Nephron progenitor cell (in vitro differentiated cells): ENCODE data around the gene COL8A1.
"Not testable (repeated sequence)": the region's sequence is repeated elsewhere in the genome, so short reads cannot be mapped to it uniquely, and the experiment has no call there.

Experiments used
- DNase-seq: peaks from one replicate; pipeline ENCODE4 v3.0.0; 2021
- H3K27ac Mint-ChIP-seq: 2 replicates; pipeline ENCODE4 v1.8.0; 2021; ENCODE audit warnings: mild to moderate bottlenecking, moderate library complexity, mixed read lengths
- H3K27me3 Mint-ChIP-seq: 2 replicates; pipeline ENCODE4 v1.8.0; 2021; ENCODE audit warnings: mild to moderate bottlenecking, low read depth, mixed read lengths; ENCODE audit not compliant: poor library complexity
- H3K36me3 Mint-ChIP-seq: 2 replicates; pipeline ENCODE4 v1.8.0; 2021; ENCODE audit warnings: low read depth, mixed read lengths
- H3K4me1 Mint-ChIP-seq: 2 replicates; pipeline ENCODE4 v1.8.0; 2021; ENCODE audit warnings: mixed read lengths
- H3K4me3 Mint-ChIP-seq: 2 replicates; pipeline ENCODE4 v1.8.0; 2021; ENCODE audit warnings: mild to moderate bottlenecking, moderate library complexity, mixed read lengths
- H3K9me3 Mint-ChIP-seq: 2 replicates; pipeline ENCODE4 v1.8.0; 2021; ENCODE audit warnings: mild to moderate bottlenecking, moderate library complexity, mixed read lengths
- TF ChIP-seq, protein P1 (sequence below): fragments of 200-600 bp; sonication (generic); IDR thresholded peaks from 2 replicates; pipeline ENCODE4 v1.5.0; 2021; ENCODE audit warnings: antibody characterized with exemption

The COL8A1 gene

DNA sequence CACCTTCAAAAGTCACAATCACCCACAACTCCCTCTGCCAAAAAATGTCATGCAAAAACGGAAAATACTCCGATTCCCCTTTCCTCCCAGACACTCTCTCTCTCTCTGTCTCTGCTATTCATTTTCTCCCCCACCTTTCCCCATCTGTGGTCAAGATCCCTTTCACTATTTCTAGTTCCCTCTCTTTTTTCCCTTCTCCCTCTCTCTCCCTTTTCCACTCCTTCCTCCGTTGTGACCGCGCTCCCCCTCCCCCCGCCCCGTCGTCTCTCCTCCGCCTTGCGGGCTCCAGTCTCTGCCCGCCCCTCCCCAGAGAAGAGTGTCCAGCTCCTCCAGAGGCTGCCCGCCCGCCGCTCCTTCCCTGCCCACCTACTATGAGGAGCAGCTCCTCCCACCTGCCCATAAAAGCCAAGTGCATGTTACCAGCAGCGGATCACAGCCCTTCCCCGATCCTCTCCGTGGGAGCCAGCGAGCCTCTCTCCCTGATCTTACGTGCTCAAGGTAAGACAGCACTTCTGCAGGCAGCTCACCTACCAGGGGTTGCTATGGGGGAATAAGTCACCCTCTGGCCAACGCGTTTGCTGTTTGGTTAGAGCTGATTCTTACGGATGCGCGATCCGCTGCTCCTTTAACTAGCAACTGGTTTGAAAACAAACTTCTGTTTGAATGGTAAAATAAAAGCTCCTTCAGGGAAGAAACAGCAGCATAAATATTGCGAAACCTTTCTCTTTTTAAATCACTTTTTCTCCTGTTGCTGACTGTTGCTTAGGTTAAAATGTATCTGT, at the start of gene COL8A1:
Gene COL8A1 (plus strand): TSS at position 428 of the 782 bp plus-strand sequence. CDS start 152,089 bp downstream, outside the sequence.
- Mint-ChIP-seq H3K4me3 (peak within 1 kb of the TSS; percentile 87), H3K27ac (peak within 1 kb of the TSS; percentile 11), H3K36me3 (no peaks in the 10 kb centered on the region), H3K27me3 (peaks cover 93% of the 10 kb centered on the region), H3K9me3 (no peaks in the 10 kb centered on the region), H3K4me1 (peaks cover 21% of the 10 kb centered on the region)
- TF ChIP-seq, protein P1, sequence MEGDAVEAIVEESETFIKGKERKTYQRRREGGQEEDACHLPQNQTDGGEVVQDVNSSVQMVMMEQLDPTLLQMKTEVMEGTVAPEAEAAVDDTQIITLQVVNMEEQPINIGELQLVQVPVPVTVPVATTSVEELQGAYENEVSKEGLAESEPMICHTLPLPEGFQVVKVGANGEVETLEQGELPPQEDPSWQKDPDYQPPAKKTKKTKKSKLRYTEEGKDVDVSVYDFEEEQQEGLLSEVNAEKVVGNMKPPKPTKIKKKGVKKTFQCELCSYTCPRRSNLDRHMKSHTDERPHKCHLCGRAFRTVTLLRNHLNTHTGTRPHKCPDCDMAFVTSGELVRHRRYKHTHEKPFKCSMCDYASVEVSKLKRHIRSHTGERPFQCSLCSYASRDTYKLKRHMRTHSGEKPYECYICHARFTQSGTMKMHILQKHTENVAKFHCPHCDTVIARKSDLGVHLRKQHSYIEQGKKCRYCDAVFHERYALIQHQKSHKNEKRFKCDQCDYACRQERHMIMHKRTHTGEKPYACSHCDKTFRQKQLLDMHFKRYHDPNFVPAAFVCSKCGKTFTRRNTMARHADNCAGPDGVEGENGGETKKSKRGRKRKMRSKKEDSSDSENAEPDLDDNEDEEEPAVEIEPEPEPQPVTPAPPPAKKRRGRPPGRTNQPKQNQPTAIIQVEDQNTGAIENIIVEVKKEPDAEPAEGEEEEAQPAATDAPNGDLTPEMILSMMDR, result no peak
- DNase-seq, result peak; percentile 69

DNA sequence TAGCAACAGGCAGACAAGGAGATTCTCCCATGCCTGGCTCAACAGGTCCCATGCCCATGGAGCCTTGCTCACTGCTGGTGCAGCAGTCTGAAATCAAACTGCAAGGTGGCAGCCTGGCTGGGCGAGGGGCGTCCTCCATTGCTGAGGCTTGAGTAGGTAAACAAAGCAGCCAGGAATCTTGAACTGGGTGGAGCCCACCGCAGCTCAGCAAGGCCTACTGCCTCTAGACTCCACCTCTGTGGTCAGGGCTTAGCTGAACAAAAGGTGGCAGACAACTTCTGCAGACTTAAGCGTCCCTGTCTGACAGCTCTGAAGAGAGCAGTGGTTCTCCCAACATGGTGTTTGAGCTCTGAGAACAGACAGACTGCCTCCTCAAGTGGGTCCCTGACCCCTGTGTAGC, 49.2 kb upstream of the COL8A1 start:
- H3K4me3 Mint-ChIP-seq, H3K36me3 Mint-ChIP-seq, H3K27ac Mint-ChIP-seq, H3K9me3 Mint-ChIP-seq, DNase-seq, H3K4me1 Mint-ChIP-seq: not testable (repeated sequence)
- peaks cover 12% of the 10 kb centered on the region for H3K27me3 Mint-ChIP-seq

DNA sequence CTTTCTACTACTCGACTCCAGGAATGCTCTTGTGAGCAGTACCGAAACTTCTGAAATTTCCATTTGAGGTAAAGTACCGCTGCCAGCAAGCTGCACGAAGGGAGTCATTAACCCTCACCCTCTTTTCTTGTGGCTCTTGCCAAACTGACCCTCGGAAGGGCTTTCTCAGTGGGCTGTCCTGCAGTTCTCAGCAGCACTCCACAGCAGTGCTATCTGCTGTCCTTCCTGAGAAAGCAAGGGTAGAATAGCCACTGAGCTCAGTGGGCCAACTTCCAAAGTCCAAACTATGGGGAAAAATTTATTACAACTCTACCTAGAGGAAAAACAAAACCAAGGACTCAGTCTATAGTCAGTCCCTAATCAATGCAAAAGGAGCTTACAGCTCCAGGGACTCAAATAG, 38.5 kb upstream of the COL8A1 start:
- no peak overlapping the region for H3K27ac Mint-ChIP-seq
- peaks cover 6% of the 10 kb centered on the region for H3K27me3 Mint-ChIP-seq
- peak overlapping the region; percentile 11 for H3K4me3 Mint-ChIP-seq
- H3K9me3 Mint-ChIP-seq, result no peaks in the 10 kb centered on the region
- H3K36me3 Mint-ChIP-seq, result no peaks in the 10 kb centered on the region
- DNase-seq, result no peak
- TF ChIP-seq, protein P1, result no peak
- H3K4me1 Mint-ChIP-seq, result peaks cover 32% of the 10 kb centered on the region

DNA sequence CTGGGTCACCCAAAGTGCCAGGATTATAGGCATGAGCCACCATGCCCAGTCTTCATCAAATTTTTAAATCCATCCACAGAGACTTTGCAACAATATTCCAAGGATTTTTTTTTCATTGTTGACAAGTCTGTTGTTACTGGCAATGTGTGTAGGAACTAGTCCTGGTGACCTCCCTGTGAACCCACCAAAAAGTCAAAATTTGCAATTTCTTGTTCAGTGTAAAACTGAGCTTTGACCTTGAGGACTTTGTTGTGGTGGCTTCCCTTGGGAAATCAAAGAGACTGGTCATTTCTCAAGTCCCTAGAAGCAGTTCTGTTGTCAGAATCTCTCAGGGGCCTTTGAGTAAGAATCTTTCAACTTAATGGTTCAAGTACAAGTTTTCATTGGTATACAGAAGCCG, 36.9 kb upstream of the COL8A1 start:
- Mint-ChIP-seq H3K9me3 (no peaks in the 10 kb centered on the region), H3K4me1 (peaks cover 32% of the 10 kb centered on the region)

GRCh38 chr3:99602183-99602582, 36.2 kb upstream of the COL8A1 start:
- Mint-ChIP-seq H3K36me3 (no peaks in the 10 kb centered on the region), H3K27ac (peak overlapping the region; percentile 70), H3K9me3 (no peaks in the 10 kb centered on the region), H3K4me3 (peak overlapping the region; percentile 8), H3K27me3 (peaks cover 6% of the 10 kb centered on the region), H3K4me1 (peaks cover 32% of the 10 kb centered on the region)
- TF ChIP-seq, protein P1, result no peak
- no peak for DNase-seq

More for the DNA sequence above, 36.9 kb upstream of the COL8A1 start:
- H3K36me3 Mint-ChIP-seq, result no peaks in the 10 kb centered on the region
- DNase-seq, result no peak
- H3K27me3 Mint-ChIP-seq, result peaks cover 6% of the 10 kb centered on the region
- TF ChIP-seq, protein P1, result no peak
- H3K4me3 Mint-ChIP-seq, result no peak overlapping the region
- peak overlapping the region; percentile 23 for H3K27ac Mint-ChIP-seq

DNA sequence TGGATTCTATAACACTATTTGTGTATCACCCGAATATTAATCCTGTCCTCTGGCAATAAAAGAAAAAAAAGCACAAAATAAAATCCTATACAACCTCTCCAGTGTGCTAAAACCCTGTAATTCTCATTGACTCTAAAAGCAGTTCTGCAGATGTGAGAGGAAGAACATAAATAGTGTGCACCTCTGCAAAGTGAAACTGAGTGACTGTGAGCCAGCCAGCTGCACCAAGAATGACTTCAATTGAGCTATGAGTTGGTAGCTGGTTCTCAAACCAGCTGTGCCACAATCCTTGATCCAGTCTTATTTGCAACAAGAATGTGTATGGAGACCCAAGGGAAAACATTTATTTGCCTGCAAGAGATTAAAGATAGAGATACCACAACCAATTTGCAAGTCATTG, 31.2 kb upstream of the COL8A1 start:
- DNase-seq, result no peak
- Mint-ChIP-seq H3K27me3 (peaks cover 7% of the 10 kb centered on the region), H3K4me1 (peaks cover 12% of the 10 kb centered on the region), H3K4me3 (no peak overlapping the region), H3K36me3 (no peaks in the 10 kb centered on the region), H3K9me3 (no peaks in the 10 kb centered on the region), H3K27ac (no peak overlapping the region)
- TF ChIP-seq, protein P1, result no peak
